SH-SY5Y (cell line): ENCODE measurements around the gene DALRD3.

Source experiments
- GATA2 ChIP-seq: IDR thresholded peaks from 2 replicates; pipeline ENCODE4 v1.6.1; 2011; ENCODE audit warnings: mild to moderate bottlenecking, low read depth, low read length
- GATA3 ChIP-seq: IDR thresholded peaks from 2 replicates; pipeline ENCODE4 v1.6.1; 2011; ENCODE audit warnings: low read depth, mild to moderate bottlenecking, low read length, moderate library complexity

GRCh38 chr3:49027634-49028033, 9.3 kb upstream of the DALRD3 start:
- TF ChIP-seq GATA2 (no peak), GATA3 (no peak)
